ENCODE results near the gene C1orf174.

- TF ChIP-seq CTCF (IDR thresholded peaks at IDR 0.05) (no peak), POLR2A (IDR thresholded peaks at IDR 0.05) (no peak)
Measured at GRCh38 chr1:3905266-3905952, 5.3 kb upstream of the C1orf174 start.
